ENCODE measurements around the gene KCNQ1OT1.

The KCNQ1OT1 gene

DNA sequence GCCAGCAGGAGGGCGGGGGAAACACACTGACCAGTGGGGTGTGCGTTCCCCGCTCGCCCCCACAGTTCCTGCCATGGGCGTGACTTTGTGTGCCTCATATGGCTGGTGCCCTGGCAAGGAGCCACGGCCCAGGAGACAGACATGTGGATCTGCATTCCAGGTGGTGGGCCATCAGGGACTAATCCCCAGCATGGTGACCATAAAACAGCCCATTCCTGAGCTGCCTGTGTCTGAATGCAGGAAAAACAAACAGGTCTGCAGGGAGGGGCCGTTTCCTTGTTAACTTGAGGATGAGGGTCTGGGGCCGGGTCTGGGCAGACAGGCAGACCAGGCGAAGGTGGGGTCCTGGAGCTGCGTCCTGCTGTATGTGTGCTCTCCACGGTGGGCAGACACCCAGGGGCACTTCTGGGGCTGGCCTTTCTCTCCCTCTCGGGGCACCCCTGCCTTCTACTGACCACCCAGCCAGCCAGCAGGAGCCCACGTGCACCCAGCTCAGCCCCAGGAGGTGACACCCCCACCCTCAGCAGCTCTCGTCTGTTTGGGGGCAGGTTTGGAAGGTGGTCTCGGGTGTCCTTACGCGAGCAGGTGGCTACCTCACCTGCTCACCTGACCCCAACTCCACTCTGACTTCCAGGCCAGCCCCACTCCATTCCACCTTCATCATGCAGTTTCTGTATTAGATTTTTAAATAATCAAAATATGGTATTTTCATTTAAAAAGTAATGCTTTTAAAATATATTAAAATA is 120.3 kb downstream of the KCNQ1OT1 start:
- no peak for DNase-seq

DNA sequence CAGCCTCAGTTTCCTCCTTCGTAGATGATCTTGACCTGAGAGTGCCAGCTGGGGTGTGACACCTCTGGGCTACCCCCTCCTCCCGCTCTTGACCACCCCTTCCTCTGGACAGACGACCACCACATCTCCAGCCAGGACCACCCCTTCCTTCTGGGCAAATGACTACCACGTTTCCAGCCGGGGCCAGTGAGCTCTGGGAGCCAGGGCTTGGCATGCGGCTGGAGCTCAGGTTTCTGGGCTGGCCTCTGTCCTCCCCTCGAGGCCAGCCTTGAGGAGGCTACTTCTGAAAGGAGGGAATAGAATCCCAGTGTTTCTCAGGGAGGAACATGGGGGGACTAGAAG is 120.9 kb downstream of the KCNQ1OT1 start:
- DNase-seq = no peak

DNA sequence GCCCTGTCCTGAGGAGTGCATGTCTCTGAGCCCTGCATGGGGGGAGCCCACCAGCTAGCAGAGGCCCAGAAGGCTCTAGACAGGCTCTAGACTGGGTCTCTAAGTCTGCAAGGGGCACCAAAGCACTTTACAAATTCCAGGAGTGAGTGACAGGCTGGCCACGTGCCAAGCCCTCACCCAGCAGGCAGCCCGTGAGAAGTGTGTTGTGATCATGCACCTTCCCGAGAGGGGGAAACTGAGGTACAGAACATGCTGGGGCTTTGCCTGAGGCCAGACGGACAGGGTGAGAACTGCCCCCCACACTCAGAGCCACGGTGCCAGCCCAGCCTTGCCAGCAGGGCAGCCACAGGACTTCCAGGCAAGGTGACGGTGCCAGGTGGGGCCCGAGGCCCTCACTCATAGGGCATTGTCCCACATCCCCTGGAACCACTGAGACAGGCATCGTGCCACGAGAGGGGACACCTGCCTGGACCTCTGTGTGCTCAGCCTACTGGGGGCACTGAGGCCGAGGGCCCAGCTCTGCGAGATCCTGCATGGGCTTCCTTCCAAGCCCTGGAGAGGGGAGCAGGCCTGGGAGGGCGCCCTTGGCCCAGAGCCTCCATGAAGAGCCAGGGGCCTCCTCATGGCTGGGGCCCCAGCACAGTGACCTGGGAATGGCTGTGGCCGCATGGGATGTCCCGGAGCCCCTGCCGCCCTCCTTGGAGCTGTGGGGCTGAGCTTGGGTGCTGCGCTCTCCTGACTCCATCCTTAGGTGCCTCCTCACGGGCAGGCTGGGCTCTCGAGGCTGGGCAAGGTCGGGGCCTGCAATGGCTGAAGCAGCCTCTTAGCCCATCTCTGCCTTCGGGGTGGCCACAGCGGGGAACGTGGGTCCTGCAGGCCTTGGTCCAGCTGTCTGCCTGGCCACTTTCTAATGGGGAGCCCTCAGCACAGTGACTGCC is 121.5 kb downstream of the KCNQ1OT1 start:
- no peak for DNase-seq

DNA sequence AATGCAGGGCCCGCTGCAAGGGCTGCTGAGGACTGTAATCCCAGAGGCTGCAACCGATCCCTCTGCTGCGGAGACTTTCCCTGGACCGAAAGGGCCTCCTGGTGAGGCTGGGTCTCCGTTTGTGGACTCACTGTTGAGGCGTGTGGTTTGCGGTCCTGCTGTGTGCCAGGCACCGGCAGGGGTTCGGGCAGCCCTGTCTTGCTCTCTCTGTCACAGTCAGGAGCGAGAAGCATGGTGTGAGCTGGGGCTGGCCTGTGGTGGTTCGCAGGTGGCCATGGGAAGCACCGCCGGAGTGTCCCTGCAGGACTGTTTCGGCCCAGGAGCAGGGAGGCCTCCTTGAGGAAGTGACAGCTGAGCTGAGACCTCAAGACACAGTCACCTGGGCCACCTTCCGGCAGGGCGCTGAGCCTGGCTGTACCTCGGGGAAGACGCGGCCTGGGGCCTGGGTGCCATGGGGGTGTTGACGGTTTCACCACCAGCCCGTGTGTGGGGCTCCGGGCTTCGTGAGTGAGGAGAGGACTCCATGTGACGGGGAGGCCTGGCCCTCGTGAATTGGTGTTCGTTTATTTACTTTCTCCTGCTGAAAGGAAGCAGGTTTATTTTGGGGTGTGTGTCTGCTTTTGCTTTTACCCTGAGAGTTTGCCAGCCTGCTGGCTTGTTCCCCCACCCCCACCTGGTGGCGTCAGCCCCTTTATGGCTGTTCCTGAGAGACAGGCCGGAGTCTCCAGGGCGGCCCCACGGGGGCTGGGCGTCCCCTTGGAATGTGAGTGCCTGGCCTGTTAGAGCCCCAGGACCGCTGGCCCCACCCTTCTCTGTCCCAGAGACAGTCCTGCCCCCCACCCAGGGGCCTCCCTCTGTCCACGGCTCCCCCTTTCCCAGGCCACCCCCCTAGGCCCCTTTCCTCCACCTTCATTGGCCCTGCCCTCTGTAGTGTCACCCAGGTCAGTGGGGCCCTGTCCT is 122.5 kb downstream of the KCNQ1OT1 start:
- no peak for DNase-seq

DNA sequence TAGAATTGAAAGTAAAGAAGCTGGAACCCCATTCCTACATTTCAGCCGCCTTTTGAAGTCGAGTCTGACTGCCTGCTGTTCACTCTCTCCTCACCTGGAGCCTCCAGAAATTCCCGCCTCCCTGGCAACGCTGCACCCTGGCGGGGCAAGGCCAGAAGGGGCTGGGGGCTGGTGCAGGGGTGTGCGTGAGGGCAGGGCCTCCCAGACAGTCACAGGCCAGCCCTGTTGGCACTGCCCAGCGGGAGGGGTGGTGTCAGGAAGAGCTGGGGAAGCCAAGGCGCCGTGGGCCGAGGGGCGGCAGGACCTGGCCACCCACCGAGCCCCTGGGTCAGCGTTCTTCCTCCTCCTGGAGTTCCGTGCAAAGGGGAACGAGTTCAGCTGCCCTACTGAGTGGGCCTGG is 123.2 kb downstream of the KCNQ1OT1 start:
- no peak for DNase-seq

DNA sequence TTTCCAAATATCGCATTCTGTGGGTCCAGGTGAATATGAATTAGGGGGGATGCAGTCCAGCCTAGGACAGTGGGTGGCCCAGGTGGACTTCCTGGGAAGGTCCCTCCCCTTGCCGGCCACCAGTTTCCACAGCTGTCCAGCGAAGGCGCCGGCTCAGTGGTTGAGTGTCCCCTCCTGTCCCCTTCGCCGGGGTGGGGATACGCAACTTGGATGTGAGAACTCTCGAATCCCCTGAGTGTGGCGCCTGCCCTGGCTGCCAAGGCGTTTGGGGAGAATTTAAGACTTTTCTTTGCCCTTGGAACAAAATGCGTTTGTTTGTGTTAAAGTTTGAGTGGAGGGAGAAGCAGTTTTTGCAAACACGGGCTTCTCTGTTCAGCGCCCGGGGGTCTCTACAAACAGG is 123.7 kb downstream of the KCNQ1OT1 start:
- no peak for DNase-seq

DNA sequence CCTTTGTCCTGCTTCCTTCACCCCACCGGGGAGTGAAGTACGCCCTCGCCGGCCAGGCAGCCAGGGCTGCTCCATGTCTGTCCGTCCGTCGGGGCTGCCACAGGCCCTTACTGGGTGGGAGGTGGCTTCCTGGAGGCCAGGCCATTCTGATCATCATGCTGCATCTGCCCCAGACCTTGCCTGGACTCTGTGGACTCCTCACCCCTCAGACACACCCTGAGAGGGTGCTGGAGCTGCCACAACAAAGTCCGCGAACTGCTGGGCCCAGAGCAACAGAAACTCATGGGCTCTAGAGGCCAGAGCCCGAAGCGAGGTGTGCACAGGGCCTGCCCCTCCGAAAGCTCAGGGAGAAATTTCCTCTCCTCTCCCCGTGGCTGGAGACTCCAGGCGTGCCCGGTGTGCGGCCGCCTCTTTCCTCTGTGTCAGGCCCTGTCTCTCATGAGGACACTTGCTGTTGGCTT is 124.2 kb downstream of the KCNQ1OT1 start:
- DNase-seq = no peak

DNA sequence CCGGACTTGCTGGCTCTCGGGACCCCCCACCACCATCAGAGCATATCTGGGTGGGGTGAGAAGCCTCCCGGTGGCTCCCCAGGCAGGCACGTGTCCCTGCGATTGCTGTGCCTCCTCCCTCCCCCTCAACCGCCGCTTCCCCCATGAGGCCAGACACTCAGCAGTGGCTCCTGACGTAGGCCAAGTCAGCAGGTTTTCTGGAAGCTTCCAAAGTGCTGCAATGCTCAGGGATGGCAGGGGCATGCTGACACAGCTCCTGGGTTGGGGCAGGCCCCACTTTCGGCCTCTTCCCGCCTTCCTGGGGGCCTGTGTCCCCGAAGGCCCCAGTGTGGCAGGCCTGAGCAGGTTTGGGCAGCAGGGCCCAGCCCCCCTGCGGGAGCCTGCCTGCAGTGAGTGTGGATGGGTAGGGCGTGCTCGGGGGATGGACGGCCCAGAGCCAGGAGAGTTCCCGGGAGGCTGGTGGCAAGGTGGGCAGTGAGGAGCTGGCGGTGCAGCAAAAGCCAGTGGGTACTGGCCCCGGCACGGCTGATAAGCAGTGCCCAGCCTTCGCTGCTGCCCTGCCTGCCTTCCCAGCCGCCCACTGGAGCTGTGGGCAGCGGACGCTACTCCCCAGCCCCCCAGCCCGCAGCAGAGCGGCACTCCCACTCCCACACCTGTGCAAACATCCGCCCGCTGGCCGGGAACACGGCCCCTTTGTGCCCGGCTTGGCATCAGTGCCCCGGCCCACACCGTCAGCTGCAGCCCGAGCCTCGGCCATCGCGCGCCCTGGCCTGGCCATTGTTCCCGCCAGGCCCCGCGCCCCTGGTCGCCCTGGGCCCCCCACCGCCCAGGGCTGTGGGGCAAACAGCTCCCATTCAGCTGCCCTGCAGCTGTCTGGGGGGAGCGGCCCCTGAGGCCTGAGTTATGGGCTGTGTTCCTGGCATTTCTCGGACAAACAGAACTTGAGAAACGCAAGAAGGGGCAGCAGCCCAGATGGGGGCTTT is 125.0 kb downstream of the KCNQ1OT1 start:
- DNase-seq = no peak

DNA sequence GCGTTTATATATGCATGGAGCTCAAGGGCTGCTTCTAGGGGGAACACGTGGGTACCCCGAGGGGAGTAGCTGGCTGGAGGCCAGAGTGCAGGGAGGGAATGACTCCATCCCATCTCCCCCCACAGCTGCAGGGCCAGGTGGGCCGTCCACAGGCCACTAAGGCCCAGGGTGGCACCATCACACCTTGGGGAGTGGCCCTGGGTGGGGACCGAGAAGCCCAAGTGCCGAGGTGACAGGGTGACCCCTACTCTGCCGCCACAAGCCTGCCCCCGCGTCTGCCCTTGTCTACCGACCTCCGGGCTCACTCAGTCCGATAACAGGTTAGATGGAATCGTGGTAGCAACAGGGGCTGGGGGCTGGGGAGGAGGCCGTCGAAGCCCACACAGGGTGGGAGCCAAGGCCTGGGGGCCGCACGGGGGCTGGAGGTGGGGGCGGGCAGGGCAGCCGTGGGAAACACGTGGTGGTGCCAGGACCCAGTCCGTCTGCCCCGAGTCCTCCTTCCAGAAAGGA is 125.7 kb downstream of the KCNQ1OT1 start:
- DNase-seq = no peak

DNA sequence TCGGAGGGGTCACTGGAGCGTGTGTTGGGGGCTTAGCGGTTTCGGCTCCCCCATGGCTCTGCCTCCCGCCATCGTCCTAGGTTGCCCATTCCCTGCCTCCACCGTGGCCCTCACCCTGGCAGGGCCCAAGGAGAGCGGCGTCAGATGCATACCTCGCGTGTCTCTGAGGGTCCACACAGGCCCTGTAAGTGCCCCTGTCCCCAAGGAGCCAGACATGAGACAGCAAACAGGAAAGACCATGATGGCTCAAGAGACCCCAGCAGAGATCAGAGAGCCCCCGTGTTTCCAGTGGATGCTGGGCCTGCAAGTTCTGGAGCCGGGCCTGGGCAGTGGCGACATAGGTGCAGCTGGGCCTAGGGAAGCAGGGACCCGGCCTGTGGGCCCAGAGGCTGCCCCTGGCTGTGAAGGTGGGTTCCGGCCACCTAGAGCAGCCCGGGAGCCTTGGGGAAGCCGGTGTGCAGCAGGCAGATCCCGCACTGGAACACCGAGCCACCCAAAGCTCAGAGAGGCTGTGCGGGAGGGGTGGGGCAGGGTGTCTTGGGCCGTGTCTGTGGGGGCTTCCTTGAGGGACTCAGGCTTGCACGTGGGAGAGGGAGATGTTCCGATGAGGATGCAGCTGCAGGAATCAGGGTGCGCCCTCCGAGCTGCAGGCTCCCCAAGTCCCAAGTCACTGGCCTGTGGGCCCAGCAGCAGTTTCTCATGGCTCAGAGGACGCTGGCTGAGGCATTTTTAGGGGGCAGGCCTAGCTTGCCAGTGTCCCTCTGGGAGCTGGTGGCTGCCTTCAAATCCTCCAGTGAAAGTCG is 126.4 kb downstream of the KCNQ1OT1 start:
- DNase-seq = no peak

DNA sequence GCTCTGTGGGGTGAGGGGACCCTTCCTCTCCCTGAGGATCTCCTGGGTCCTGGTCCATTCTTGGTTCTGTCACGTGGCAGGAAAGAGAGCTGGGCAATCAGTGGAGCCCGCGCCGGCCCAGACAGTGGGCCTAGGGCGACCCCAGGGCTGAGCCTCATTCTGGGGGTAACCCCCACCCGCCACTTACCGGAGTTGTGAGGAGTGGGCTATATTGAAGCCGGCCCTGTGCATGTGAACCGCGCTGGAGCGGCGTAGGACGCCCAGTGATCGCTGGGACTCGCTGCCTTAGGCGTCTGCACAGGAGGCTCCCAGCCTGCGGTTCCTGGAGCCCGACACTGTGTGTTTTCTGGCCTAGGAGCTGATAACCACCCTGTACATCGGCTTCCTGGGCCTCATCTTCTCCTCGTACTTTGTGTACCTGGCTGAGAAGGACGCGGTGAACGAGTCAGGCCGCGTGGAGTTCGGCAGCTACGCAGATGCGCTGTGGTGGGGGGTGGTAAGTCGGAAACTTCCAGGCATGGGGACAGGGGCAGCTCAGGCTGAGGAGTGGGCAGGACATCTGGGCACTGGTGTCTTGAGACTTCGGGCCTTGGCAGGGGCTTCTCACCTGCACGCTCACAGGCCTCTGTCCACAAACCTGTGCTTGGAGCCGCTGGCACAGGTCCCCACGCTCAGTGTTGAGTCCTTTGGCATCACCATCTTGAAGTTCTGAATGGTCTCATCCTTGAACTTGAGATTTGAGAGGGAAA is 127.1 kb downstream of the KCNQ1OT1 start:
- DNase-seq = no peak

DNA sequence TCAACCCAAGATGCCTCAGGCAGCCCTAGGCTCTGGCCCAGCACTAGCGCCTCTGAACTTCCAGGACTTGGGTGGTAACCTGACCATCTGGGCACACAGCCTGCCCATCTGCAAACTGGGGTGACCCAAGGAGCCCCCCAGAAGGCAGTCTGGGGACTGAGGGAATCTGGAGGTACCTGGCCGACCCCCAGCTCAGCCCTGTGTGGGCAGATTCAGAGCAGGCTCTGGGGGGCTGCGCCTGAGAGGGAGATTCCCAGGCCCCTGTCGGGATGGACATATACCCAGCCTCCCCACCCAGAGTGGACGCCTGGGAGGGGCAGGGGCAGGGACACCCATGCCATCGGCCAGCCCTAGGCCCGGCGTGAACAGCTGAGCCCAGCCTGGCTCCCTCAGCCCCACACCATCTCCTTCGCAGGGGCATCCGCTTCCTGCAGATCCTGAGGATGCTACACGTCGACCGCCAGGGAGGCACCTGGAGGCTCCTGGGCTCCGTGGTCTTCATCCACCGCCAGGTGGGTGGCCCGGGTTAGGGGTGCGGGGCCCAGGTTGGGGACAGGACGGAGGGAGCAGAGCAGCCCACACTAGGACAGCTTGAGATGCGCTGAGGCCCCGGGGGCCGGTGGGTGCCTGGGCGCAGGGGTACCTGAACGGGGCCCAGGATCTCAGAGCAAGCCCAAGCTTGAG is 128.1 kb downstream of the KCNQ1OT1 start:
- DNase-seq = no peak

DNA sequence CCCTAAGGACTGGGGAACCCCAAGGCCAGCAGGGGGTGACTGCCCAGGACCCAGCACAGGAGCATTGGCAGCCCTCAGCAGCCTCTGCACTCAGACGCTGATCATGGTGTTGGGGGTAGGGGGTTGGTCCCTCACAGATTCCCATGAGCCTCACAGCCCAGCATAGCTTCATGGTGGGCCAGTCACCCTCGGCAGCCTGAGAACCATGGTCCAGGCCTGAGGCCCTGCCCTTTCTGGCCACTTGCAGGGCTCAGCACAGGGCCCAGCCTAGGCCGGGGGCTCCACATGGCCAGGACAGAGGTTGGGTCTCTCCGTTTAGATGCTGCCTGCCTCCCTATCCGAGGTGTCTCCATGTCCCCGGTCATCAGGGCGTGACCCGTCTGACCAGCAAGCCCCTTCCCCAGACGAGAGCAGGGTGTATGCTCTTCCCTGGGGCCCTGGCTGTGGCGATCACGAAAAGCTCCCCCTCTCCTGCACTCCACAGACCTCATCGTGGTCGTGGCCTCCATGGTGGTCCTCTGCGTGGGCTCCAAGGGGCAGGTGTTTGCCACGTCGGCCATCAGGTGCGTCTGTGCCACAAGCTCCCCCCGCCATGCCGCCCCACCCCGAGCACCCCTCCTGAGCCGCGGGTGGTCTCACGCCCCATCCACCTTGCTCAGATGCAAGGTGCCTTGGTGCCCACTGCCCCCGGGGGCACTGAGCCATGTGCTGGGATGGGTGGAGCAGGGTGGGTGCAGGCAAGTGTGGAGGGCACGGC is 128.8 kb downstream of the KCNQ1OT1 start:
- DNase-seq = no peak

DNA sequence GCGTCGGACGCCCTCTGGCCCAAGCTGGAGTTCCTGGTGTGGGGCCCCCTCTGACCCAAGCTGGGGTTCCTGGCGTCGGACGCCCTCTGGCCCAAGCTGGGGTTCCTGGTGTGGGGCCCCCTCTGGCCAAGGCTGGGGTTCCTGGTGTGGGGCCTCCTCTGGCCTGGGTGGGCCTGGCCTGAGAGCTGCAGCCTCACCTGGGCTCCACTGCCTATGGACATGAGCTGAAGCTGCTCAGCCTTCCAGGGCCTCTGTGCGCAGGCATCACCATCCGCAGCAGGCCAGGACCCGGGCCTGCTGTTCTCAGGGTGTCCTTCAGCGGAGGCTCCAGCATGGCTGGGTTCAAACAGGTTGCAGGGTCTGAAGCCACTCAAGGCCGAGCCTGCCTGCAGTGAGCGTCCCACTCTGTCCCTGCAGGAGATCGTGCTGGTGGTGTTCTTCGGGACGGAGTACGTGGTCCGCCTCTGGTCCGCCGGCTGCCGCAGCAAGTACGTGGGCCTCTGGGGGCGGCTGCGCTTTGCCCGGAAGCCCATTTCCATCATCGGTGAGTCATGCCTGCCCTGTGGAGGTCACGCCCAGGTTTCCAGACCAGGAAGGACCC is 129.5 kb downstream of the KCNQ1OT1 start:
- no peak for DNase-seq

DNA sequence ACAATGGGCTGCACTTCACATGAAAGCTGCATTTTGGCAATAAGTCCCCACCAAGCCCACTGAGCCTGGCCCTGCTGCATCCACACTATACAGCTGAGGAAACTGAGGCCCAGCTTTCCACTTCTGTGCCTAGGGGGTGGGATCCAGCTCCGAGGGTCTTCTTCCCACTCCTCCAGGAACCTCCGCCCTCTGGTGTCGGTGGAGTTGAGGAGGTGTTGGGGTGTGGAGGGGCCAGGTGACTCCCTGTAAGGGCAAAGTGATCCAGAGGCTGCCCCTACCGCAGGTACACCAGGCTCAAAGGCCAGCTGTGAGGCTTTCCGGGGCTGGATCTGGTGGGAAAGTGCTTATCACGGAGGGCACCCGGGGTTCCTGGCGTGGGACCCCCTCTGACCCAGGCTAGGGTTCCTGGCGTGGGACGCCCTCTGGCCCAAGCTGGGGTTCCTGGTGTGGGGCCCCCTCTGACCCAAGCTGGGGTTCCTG is 130.0 kb downstream of the KCNQ1OT1 start:
- DNase-seq = no peak

DNA sequence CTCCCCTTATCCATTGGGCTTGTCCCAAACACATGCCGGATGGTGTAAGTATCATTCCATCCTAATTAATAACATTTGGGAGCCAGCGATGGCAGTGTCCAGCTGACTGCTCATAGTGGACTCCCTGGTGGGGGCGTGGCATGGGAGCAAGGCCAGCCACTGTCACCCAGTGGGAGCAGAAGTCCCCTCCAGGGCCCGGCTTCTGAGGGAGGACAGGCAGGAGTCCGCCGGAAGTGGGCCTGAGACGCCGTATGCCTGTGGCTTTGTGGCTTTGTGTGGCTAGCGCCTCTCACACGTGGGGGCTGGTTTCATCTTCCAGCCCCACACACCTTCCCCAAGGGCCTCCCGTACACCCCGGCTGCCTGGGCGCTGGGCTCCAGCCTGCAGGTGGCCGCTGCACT is 130.5 kb downstream of the KCNQ1OT1 start:
- DNase-seq = peak; percentile 18

DNA sequence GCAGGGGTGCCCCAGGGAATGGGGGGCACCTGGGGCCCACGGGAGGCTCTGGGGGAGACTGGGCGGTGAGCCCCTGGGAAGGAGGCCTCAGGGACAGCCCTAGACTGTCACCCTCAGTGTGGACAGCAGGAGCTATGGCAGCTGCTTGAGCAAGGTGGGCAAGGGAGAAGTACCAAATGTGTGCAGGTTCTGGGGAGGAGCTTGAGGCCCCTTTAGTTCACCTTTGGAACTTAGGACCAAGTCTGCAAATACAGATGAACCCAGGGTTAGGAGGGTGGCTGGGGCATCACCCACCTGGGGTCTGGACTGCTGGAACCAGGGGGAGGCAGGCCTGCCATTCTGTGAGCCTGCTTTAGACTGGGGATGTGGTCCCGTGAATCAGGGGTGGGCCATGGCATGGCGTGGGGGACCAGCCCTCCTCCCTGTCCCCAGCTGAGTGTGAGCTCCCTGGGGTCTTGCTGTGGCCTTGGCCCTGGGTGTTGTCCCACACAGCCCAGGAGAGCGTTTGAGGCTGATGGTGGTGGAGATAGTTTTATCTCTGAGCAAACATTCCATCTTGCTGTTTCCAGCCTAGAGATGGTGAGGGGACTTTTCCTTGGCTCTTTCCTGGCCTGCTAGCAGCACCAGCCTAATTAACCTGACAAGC is 132.6 kb downstream of the KCNQ1OT1 start:
- no peak for DNase-seq
